Gastrocnemius medialis (tissue), 4 donors: Measurements from ENCODE around the gene SUMO3. TPM values are rescaled to one million over a fixed set of nuclear protein-coding genes. Genes with fewer than 3 reads are reported as not detected.

Experiments used
- total RNA-seq, 4 donors: library from RNA; depleted of rRNA; stranded (reverse); fragments of >200 nt; gene quantifications; one replicate each; pipeline versions ENCODE4 v1.1.0 to v1.2.3, GENCODE V29; 2016

Gene SUMO3
- total RNA-seq, 4 donors from 2014 or later = 49.0 to 85.9 (median 63.7) TPM

Other genes with a start within 250 kb of the SUMO3 start
- not detected for gene KRTAP10-4, start 244.3 kb downstream of the SUMO3 start, total RNA-seq
- not detected for gene KRTAP10-5, start 237.5 kb downstream of the SUMO3 start, total RNA-seq
- not detected for gene KRTAP10-6, start 225.6 kb downstream of the SUMO3 start, total RNA-seq
- gene KRTAP10-7, start 217.5 kb downstream of the SUMO3 start, total RNA-seq = not detected
- gene KRTAP10-8, start 206.0 kb downstream of the SUMO3 start, total RNA-seq = not detected
- gene KRTAP10-9, start 191.0 kb downstream of the SUMO3 start, total RNA-seq = not detected
- gene KRTAP10-10, start 180.7 kb downstream of the SUMO3 start, total RNA-seq = not detected
- gene KRTAP10-11, start 171.6 kb downstream of the SUMO3 start, total RNA-seq = not detected
- gene KRTAP12-4, start 163.4 kb downstream of the SUMO3 start, total RNA-seq = not detected
- gene KRTAP12-3, start 160.1 kb downstream of the SUMO3 start, total RNA-seq = not detected
- not detected for gene KRTAP12-2, start 151.1 kb downstream of the SUMO3 start, total RNA-seq
- not detected for gene KRTAP12-1, start 135.9 kb downstream of the SUMO3 start, total RNA-seq
- gene KRTAP10-12, start 120.9 kb downstream of the SUMO3 start, total RNA-seq = not detected
- not detected for gene TSPEAR, start 106.5 kb downstream of the SUMO3 start, total RNA-seq
- gene UBE2G2, start 16.2 kb downstream of the SUMO3 start, total RNA-seq = 10 to 100 TPM; 64.2 to 83.8 (median 73.3) TPM
- gene PTTG1IP, start 55.6 kb upstream of the SUMO3 start, total RNA-seq = 100 to 1,000 TPM; 116 to 217 (median 127) TPM
- 10 to 100 TPM; 10.9 to 41.7 (median 27.4) TPM for gene ITGB2, start 102.8 kb upstream of the SUMO3 start, total RNA-seq
- gene SLX9, start 122.0 kb upstream of the SUMO3 start, total RNA-seq = 10 to 100 TPM; 23.7 to 37.6 (median 25.8) TPM